Neural cell (in vitro differentiated cells): ENCODE data around the gene NDUFB7.

Experiments
- EP300 ChIP-seq: fragments of 450-650 bp; conservative IDR thresholded peaks from 2 replicates; pipeline ENCODE4 v1.6.1; 2014; ENCODE audit warnings: antibody characterized with exemption, mild to moderate bottlenecking, moderate library complexity; ENCODE audit not compliant: poor library complexity, severe bottlenecking
- POLR2AphosphoS5 ChIP-seq: IDR thresholded peaks from 2 replicates; pipeline ENCODE4 v1.6.1; 2012
- RAD21 ChIP-seq: fragments of 450-650 bp; conservative IDR thresholded peaks from 2 replicates; pipeline ENCODE4 v1.6.1; 2014; ENCODE audit warnings: antibody characterized with exemption, mild to moderate bottlenecking, moderate library complexity
- SMC3 ChIP-seq: fragments of 450-650 bp; conservative IDR thresholded peaks from 2 replicates; pipeline ENCODE4 v1.6.1; 2014; ENCODE audit warnings: antibody characterized with exemption, mild to moderate bottlenecking, moderate library complexity; ENCODE audit not compliant: poor library complexity
- TF ChIP-seq, protein P1 (sequence below): fragments of 450-650 bp; IDR thresholded peaks from 2 replicates; pipeline ENCODE4 v1.5.1; 2014; ENCODE audit warnings: antibody characterized with exemption, mild to moderate bottlenecking, moderate library complexity; ENCODE audit not compliant: poor library complexity, severe bottlenecking

DNA sequence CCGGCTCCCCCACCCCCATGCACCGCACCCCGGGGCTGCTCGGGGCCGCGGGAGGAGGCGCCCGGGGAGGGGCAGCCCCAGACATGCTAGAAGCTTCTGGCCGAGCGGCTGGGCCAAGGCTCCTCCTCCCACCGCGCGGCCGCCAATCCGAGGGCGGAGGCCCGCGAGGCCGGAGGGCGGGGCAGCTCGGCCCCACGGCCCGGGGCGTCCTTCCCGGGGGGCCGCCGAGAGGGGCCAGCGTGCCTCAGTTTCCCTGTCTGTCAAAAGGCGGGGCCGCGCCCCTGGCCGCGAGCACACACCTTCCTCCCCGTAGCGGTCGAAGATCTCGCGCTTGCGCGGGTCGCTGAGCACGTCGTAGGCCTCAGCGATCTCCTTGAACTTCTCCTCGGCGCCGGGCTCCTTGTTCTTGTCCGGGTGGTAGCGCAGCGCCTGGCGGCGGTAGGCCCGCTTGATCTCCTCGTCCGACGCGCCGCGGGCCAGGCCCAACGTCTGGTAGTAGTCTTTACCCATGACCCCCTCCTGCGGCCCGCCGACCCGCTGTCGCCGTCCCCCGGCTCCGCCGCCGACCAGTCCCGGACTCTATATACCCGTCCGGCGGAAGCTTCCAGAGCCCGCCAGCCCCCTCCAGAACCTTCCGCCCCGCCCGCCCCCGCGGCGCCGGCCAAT lies 53.9 kb downstream of the NDUFB7 start, which contains the start of gene DNAJB1:
- TF ChIP-seq RAD21: no peak
- TF ChIP-seq, protein P1, sequence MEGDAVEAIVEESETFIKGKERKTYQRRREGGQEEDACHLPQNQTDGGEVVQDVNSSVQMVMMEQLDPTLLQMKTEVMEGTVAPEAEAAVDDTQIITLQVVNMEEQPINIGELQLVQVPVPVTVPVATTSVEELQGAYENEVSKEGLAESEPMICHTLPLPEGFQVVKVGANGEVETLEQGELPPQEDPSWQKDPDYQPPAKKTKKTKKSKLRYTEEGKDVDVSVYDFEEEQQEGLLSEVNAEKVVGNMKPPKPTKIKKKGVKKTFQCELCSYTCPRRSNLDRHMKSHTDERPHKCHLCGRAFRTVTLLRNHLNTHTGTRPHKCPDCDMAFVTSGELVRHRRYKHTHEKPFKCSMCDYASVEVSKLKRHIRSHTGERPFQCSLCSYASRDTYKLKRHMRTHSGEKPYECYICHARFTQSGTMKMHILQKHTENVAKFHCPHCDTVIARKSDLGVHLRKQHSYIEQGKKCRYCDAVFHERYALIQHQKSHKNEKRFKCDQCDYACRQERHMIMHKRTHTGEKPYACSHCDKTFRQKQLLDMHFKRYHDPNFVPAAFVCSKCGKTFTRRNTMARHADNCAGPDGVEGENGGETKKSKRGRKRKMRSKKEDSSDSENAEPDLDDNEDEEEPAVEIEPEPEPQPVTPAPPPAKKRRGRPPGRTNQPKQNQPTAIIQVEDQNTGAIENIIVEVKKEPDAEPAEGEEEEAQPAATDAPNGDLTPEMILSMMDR: no peak
- TF ChIP-seq EP300: peak; percentile 11
- peak; percentile 89 for TF ChIP-seq POLR2AphosphoS5
- TF ChIP-seq SMC3: peak; percentile 19
